A549 (cell line): ENCODE data around the gene SPECC1L. TPM values are rescaled to one million over a fixed set of nuclear protein-coding genes. Genes with fewer than 3 reads are reported as not detected.
A peak's percentile ranks its signal among the peaks of the same experiment; 100 is the strongest.

Source experiments
- ATAC-seq, 2 experiments: fragments of 200-7000 bp in 1 of 2; fragments of >200 bp in 1 of 2; cut with Nextera tagmentation in 1 of 2; cut with Tn5 transposase in 1 of 2; 3 replicates each; pipeline versions ENCODE4 v1.8.0 to v1.9.1; 2018 to 2020; ENCODE audit warnings: mild to moderate bottlenecking in 1 of 2, moderate library complexity in 1 of 2
- CTCF ChIA-PET: fragments of 300-600 bp; sonication (Branson Sonifier 250); formaldehyde crosslinking; extraction: SDS; loops from one replicate; lab custom pipeline; 2021; ENCODE audit warnings: antibody characterized with exemption, inconsistent platforms; lab: Yijun Ruan, JAX
- POLR2A ChIA-PET: fragments of 350-600 bp; formaldehyde crosslinking; extraction: SDS; loops from one replicate; lab custom pipeline; 2021; ENCODE audit warnings: antibody characterized with exemption, inconsistent platforms; lab: Yijun Ruan, JAX
- DNase-seq, 2 experiments: peaks; one replicate each; pipeline versions ENCODE4 v3.0.0 to v3.0.0-alpha.2; 2011 to 2016; ENCODE audit warnings: low read depth in 1 of 2, low spot score in 1 of 2
- FAIRE-seq: peaks from 2 replicates; lab custom pipeline; 2011; peaks lifted over from hg19 to GRCh38; lab: Jason Lieb, UNC
- H3K27ac ChIP-seq, 2 experiments: fragments of >200 bp; sonication (Bioruptor Twin); formaldehyde crosslinking; 3 replicates each; pipeline ENCODE4 v1.5.1; 2016 to 2017
- H3K4me1 ChIP-seq: fragments of >200 bp; sonication (Bioruptor Twin); formaldehyde crosslinking; 3 replicates; pipeline ENCODE4 v1.6.1; 2016
- H3K4me2 ChIP-seq: fragments of >200 bp; sonication (Bioruptor Twin); formaldehyde crosslinking; 3 replicates; pipeline ENCODE4 v1.6.1; 2016
- H3K4me3 ChIP-seq: fragments of >200 bp; sonication (Bioruptor Twin); formaldehyde crosslinking; 3 replicates; pipeline ENCODE4 v1.5.1; 2016
- H3K9me3 ChIP-seq: fragments of >200 bp; sonication (Bioruptor Twin); formaldehyde crosslinking; 3 replicates; pipeline ENCODE4 v1.6.1; 2016
- BCL3 ChIP-seq: fragments of >200 bp; sonication (Bioruptor Twin); formaldehyde crosslinking; IDR thresholded peaks from 3 replicates; pipeline ENCODE4 v1.6.1; 2016
- EHMT2 ChIP-seq: fragments of 200-600 bp; sonication (generic); IDR thresholded peaks from 2 replicates; pipeline ENCODE4 v1.6.1; 2016; ENCODE audit warnings: antibody characterized with exemption, low read depth, mild to moderate bottlenecking, moderate library complexity
- FOSL2 ChIP-seq, 2 experiments: fragments of 450-650 bp in 1 of 2; fragments of >200 bp in 1 of 2; sonication (Bioruptor Twin) in 1 of 2; formaldehyde crosslinking; IDR thresholded peaks; 2 replicates each; pipeline versions ENCODE4 v1.5.0 to v1.6.1; 2016 to 2020; ENCODE audit warnings: mild to moderate bottlenecking in 1 of 2, moderate library complexity in 1 of 2
- HDAC2 ChIP-seq: fragments of 200-600 bp; sonication (generic); IDR thresholded peaks from 2 replicates; pipeline ENCODE4 v1.6.1; 2016
- HEYL ChIP-seq: fragments of 250-450 bp; sonication (Bioruptor Pico); IDR thresholded peaks from 2 replicates; pipeline ENCODE4 v1.8.0; 2021; ENCODE audit warnings: mild to moderate bottlenecking, moderate library complexity
- HOXB5 ChIP-seq: fragments of 250-450 bp; sonication (Bioruptor Pico); IDR thresholded peaks from 2 replicates; pipeline ENCODE4 v1.5.0; 2020; ENCODE audit warnings: mild to moderate bottlenecking, moderate library complexity
- JUN ChIP-seq, 2 experiments: fragments of >200 bp; sonication (Bioruptor Twin); formaldehyde crosslinking; IDR thresholded peaks; 2 replicates in 1 of 2; 3 replicates in 1 of 2; pipeline ENCODE4 v1.6.1; 2016 to 2017
- KDM5A ChIP-seq: fragments of 200-600 bp; sonication (generic); IDR thresholded peaks from 2 replicates; pipeline ENCODE4 v1.6.1; 2016; ENCODE audit warnings: antibody characterized with exemption, mild to moderate bottlenecking
- NPAS2 ChIP-seq: fragments of 250-450 bp; sonication (Bioruptor Pico); IDR thresholded peaks from 2 replicates; pipeline ENCODE4 v1.8.0; 2022; ENCODE audit warnings: mild to moderate bottlenecking, moderate library complexity, borderline replicate concordance
- PHF8 ChIP-seq: fragments of 200-600 bp; sonication (generic); IDR thresholded peaks from 2 replicates; pipeline ENCODE4 v1.6.1; 2016; ENCODE audit warnings: low read depth, mild to moderate bottlenecking, antibody characterized with exemption, moderate library complexity, borderline replicate concordance
- RCOR1 ChIP-seq: fragments of 150-350 bp; IDR thresholded peaks from 2 replicates; pipeline ENCODE4 v1.6.1; 2014; ENCODE audit warnings: antibody characterized with exemption, low read length, low read depth
- RNF2 ChIP-seq: fragments of 200-600 bp; sonication (generic); IDR thresholded peaks from 2 replicates; pipeline ENCODE4 v1.6.1; 2016; ENCODE audit warnings: low read depth, mild to moderate bottlenecking, antibody characterized with exemption, moderate library complexity, borderline replicate concordance
- TP53 ChIP-seq: fragments of 250-450 bp; sonication (Bioruptor Pico); IDR thresholded peaks from 2 replicates; pipeline ENCODE4 v1.5.0; 2021; ENCODE audit warnings: mild to moderate bottlenecking, moderate library complexity
- WGBS: methylation state at CpG from one replicate; pipeline ENCODE4 v1.1.6; 2017; ENCODE audit errors: missing lambda C conversion rate; 5-methylcytosine and 5-hydroxymethylcytosine counted together
- polyA plus RNA-seq, 4 experiments: library from polyadenylated mRNA; depleted of rRNA in 3 of 4; stranded (reverse); fragments of >200 nt; fragmentation: RNase III in 1 of 4; extraction: RNeasy Plus Mini Kit Qiagen cat#74134 plus additional on column Dnase treatment in 1 of 4; gene quantifications; 2 replicates in 3 of 4; 3 replicates in 1 of 4; pipeline ENCODE4 v1.2.3, GENCODE V29; 2011 to 2017
- TF ChIP-seq, protein P1 (sequence below): IDR thresholded peaks from 2 replicates; pipeline ENCODE4 v1.6.1; 2012
- TF ChIP-seq, protein P2 (sequence below): fragments of 150-350 bp; IDR thresholded peaks from 2 replicates; pipeline ENCODE4 v1.6.1; 2014; ENCODE audit warnings: low read depth, mild to moderate bottlenecking, low read length
- TF ChIP-seq, protein P3 (sequence below): IDR thresholded peaks from 2 replicates; pipeline ENCODE4 v1.6.1; 2012
- TF ChIP-seq, protein P4 (sequence below): IDR thresholded peaks from 2 replicates; pipeline ENCODE4 v1.6.1; 2012; ENCODE audit warnings: low read depth, borderline replicate concordance

SPECC1L gene
- polyA plus RNA-seq, 2 of the 4 experiments (the other 2 are of a cell fraction): 14.8 to 25.2 TPM

DNA sequence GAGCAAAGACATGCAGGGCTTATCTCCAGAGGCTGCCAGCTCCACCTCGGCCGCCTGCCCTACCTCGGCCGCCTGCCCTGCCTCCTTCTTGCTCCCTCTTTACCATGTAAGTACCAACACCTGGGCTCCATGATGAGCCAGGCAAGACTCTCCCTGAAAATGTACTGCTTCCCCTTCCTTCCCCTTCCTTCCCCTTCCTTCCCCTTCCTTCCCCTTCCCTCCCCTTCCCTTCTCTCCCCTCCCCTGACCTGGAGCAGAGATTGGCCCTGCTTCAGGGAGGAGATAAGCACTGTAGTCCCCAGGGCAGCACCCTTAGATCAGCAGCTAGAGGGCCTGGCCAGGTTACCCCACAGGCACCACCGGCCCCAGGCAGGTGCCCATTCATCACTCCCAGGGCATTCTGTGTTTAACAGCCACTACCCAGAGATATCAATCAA lies 131.3 kb downstream of the SPECC1L start:
- Histone ChIP-seq H3K27ac (peak overlapping the region; percentile 7 to 77; a peak in 3 of 6 replicates), H3K9me3 (no peaks in the 10 kb centered on the region), H3K4me1 (peaks cover 19% of the 10 kb centered on the region), H3K4me3 (no peak overlapping the region), H3K4me2 (peak overlapping the region; percentile 63)
- no peak for TF ChIP-seq PHF8
- ATAC-seq: peak; percentile 62 to 72
- no peak for DNase-seq
- CTCF ChIA-PET: no interaction called here
- no peak for FAIRE-seq
- POLR2A ChIA-PET: no interaction called here
- 97% methylated on average over 5 of the region's 5 CpGs for WGBS

GRCh38 chr22:24402460-24403192 lies 132.0 kb downstream of the SPECC1L start:
- FAIRE-seq: peak; percentile 67
- H3K9me3 ChIP-seq: no peaks in the 10 kb centered on the region

DNA sequence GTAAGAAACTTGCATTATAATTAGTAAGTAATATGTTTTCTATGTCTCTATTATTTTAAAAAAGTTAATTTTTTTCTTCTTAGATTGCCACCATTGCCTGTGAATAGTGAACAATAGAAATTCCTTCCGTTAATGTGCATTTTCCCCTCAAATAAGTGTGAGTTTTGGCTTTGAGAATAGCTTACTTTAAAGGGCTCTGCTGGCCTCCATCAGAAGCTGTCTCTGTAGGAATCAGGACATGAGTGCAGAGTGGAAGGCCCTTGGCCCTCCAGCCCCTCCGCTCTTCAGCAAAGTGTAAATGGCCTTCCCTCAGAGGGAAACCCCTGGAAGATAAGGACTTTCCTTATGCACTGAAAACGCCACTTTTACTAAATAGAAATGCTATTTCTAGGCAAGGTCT lies 132.7 kb downstream of the SPECC1L start:
- peaks cover 19% of the 10 kb centered on the region for H3K4me1 ChIP-seq
- CTCF ChIA-PET: interaction anchor here (0.9 to 1.3 kb wide), 2 partner anchors 10 to 13 kb away, joined by 3 to 4 read pairs; no protein-coding TSS in a partner anchor
- H3K27ac ChIP-seq: no peak overlapping the region
- POLR2A ChIA-PET: no interaction called here
- no peak overlapping the region; the same call in 2 of the 3 replicates for H3K4me2 ChIP-seq
- 96% methylated on average over 3 of the region's 3 CpGs for WGBS
- H3K9me3 ChIP-seq: no peaks in the 10 kb centered on the region
- H3K4me3 ChIP-seq: no peak overlapping the region
- DNase-seq: no peak
- FAIRE-seq: no peak
- TF ChIP-seq JUN (IDR thresholded peaks at IDR 0.05) (no peak), HOXB5 (CRISPR knock-in tag) (no peak)
- ATAC-seq: no peak

More at GRCh38 chr22:24402460-24403192, 132.0 kb downstream of the SPECC1L start:
- H3K4me3 ChIP-seq: no peak overlapping the region
- peak overlapping the region; percentile 63 for H3K4me2 ChIP-seq
- POLR2A ChIA-PET: no interaction called here
- DNase-seq (peak; percentile 60 to 81), ATAC-seq (peak; percentile 93 to 96)
- CTCF ChIA-PET: interaction anchor here (0.9 to 1.3 kb wide), 2 partner anchors 9 to 13 kb away, joined by 3 to 4 read pairs; no protein-coding TSS in a partner anchor
- TF ChIP-seq FOSL2 (IDR thresholded peaks at IDR 0.05) (peak; percentile 41; the same call in 1 of the 2 replicates), FOSL2 (CRISPR knock-in tag; IDR thresholded peaks at IDR 0.05) (peak; percentile 70), RCOR1 (no peak), HDAC2 (no peak), RNF2 (no peak)
- TF ChIP-seq, protein P1, sequence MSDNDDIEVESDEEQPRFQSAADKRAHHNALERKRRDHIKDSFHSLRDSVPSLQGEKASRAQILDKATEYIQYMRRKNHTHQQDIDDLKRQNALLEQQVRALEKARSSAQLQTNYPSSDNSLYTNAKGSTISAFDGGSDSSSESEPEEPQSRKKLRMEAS: peak; percentile 33; the same call in 1 of the 2 replicates
- TF ChIP-seq, protein P2, sequence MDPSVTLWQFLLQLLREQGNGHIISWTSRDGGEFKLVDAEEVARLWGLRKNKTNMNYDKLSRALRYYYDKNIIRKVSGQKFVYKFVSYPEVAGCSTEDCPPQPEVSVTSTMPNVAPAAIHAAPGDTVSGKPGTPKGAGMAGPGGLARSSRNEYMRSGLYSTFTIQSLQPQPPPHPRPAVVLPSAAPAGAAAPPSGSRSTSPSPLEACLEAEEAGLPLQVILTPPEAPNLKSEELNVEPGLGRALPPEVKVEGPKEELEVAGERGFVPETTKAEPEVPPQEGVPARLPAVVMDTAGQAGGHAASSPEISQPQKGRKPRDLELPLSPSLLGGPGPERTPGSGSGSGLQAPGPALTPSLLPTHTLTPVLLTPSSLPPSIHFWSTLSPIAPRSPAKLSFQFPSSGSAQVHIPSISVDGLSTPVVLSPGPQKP: no peak
- WGBS: 20% methylated on average over 3 of the region's 3 CpGs
- peak overlapping the region; percentile 42 to 77; a peak in 3 of 6 replicates for H3K27ac ChIP-seq
- peaks cover 19% of the 10 kb centered on the region for H3K4me1 ChIP-seq

GRCh38 chr22:24404561-24405275 lies 134.1 kb downstream of the SPECC1L start:
- peaks cover 26% of the 10 kb centered on the region for H3K4me1 ChIP-seq
- ATAC-seq: no peak
- TF ChIP-seq, protein P2: no peak
- TF ChIP-seq TP53 (CRISPR knock-in tag): no peak
- TF ChIP-seq, protein P3, sequence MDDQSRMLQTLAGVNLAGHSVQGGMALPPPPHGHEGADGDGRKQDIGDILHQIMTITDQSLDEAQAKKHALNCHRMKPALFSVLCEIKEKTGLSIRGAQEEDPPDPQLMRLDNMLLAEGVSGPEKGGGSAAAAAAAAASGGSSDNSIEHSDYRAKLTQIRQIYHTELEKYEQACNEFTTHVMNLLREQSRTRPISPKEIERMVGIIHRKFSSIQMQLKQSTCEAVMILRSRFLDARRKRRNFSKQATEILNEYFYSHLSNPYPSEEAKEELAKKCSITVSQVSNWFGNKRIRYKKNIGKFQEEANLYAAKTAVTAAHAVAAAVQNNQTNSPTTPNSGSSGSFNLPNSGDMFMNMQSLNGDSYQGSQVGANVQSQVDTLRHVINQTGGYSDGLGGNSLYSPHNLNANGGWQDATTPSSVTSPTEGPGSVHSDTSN: no peak
- no peak for TF ChIP-seq NPAS2 (CRISPR knock-in tag)
- TF ChIP-seq, protein P4, sequence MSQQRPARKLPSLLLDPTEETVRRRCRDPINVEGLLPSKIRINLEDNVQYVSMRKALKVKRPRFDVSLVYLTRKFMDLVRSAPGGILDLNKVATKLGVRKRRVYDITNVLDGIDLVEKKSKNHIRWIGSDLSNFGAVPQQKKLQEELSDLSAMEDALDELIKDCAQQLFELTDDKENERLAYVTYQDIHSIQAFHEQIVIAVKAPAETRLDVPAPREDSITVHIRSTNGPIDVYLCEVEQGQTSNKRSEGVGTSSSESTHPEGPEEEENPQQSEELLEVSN: no peak
- TF ChIP-seq BCL3: no peak
- TF ChIP-seq RNF2: no peak
- TF ChIP-seq HEYL: no peak
- TF ChIP-seq KDM5A: no peak
- TF ChIP-seq EHMT2: no peak
- no peak overlapping the region for H3K4me3 ChIP-seq
- H3K27ac ChIP-seq: no peak overlapping the region
- ChIA-PET POLR2A (no interaction called here), CTCF (no interaction called here)
- no peaks in the 10 kb centered on the region for H3K9me3 ChIP-seq
- FAIRE-seq: no peak
- 94% methylated on average over 6 of the region's 9 CpGs for WGBS
- no peak overlapping the region for H3K4me2 ChIP-seq
- DNase-seq: no peak
